Cardiac fibroblast (primary cell): ENCODE results near the gene DRICH1.
"Not testable (repeated sequence)": the region's sequence is repeated elsewhere in the genome, so short reads cannot be mapped to it uniquely, and the experiment has no call there.

Experiments used
- DNase-seq, 2 donors: peaks; one replicate each; pipeline versions ENCODE4 v3.0.0 to v3.0.0-alpha.2; 2010; ENCODE audit warnings: low read depth in 2 of 2
- H3K4me3 ChIP-seq, 2 donors: replicated peaks in 1 of 2; 1 replicate in 1 of 2; 2 replicates in 1 of 2; pipeline ENCODE4 v1.5.1; 2011; ENCODE audit warnings: low read depth in 2 of 2, low read length in 2 of 2, mild to moderate bottlenecking in 2 of 2, moderate library complexity in 1 of 2
- CTCF ChIP-seq: IDR thresholded peaks from one replicate; pipeline ENCODE4 v1.5.1; 2011; ENCODE audit warnings: low read depth, mild to moderate bottlenecking, low read length, inconsistent platforms

Gene DRICH1

GRCh38 chr22:23655891-23656475 is 23.9 kb upstream of the DRICH1 start:
- no peak overlapping the region for H3K4me3 ChIP-seq
- TF ChIP-seq CTCF, result no peak
- no peak for DNase-seq

DNA sequence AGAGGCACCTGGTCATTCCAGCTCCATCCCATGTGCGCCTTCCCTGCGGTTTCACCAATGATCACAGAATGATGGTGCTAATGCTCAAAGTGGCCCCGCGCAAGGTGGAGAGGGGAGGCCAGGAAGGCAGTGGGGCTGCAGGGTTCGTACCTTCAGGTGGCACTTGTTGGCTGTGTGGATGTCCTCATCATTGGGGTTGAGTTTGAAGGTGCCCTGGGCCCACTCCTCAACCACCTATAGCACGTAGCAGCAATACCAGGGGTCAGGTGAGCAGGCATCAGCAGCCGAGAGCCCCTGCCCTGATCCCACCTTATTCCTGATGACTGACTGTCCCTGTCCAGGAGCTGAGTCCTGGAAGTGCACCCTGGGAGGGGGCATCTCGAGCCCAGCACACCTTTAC is 20.6 kb upstream of the DRICH1 start:
- TF ChIP-seq CTCF, result no peak
- no peak overlapping the region for H3K4me3 ChIP-seq
- DNase-seq, result no peak

DNA sequence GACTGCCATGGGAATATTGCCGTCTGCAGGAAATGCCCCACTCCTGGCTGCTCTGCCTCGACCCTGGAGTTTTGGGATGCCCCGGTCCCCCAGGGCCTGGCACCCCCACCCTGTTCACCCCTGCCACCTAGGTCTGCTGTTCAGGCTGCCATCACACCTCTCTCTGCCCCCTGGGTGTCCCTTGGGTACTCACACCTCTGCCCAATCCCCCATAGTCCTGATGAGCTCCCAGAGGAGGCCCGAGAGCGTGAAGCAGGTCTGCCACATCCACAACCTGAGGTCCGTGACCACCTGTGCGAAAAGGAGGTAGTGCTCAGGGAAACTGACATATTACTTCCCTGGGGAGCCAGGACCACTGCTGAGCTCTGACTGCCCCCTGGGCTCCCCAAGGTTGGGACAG is 20.2 kb upstream of the DRICH1 start:
- no peak for TF ChIP-seq CTCF
- no peak for DNase-seq
- H3K4me3 ChIP-seq, result no peak overlapping the region

DNA sequence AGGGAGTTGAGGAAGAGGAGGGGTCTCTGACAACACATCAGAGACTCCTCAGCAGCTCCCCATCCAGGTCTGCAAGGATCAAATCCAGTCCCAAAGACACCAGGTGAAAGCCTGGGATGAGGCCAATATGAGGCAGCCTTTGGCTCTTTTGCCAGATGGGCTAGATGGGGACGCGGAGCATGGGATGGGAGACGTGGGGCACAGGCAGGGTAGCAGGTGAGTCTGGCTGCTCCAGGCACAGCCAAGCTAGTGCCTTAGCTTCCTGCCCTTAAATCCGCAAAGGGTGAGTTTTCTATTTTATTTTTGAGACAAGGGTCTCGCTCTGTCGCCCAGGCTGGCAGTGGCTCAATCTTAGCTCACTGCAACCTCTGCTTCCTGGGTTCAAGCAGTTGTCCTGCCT is 19.6 kb upstream of the DRICH1 start:
- TF ChIP-seq CTCF, result no peak

DNA sequence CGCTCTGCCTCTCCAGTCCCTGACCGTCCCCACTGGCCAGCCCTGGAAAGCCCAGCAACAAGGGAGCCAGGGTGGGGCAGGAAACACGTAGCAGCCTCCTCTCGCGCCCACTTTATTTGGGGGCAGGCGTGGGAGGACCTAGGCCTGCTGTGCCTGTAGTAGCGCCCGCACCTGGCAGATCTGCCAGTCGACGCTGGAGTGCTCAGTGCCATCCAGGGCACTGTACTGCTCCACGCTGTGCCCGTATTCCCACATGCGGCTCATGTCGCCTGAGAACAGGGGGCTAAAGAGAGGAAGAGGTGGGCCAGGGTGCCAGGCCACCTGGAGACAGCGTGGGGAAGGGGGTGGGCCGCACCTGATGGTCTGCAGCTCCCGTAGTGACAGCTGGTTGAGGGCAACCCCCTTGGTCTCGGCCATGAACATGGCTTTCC is 17.0 kb upstream of the DRICH1 start:
- DNase-seq, result no peak
- TF ChIP-seq CTCF, result no peak
- H3K4me3 ChIP-seq, result no peak overlapping the region

More for the DNA sequence above, 19.6 kb upstream of the DRICH1 start:
- no peak overlapping the region for H3K4me3 ChIP-seq
- no peak for DNase-seq

DNA sequence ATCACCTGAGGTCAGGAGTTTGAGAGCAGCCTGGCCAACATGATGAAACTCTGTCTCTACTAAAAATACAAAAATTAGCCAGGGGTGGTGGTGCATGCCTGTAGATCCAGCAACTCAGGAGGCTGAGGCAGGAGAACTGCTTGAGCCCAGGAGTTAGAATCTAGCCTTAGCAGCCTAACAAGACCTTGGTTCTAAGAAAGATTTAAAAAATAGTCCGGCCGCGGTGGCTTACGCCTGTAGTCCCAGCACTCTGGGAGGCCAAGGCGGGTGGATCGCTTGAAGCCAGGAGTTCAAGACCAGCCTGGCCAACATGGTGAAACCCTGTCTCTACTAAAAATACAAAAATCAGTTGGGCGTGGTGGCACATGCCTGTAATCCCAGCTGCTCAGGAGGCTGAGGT is 14.4 kb upstream of the DRICH1 start:
- H3K4me3 ChIP-seq, DNase-seq: not testable (repeated sequence)

DNA sequence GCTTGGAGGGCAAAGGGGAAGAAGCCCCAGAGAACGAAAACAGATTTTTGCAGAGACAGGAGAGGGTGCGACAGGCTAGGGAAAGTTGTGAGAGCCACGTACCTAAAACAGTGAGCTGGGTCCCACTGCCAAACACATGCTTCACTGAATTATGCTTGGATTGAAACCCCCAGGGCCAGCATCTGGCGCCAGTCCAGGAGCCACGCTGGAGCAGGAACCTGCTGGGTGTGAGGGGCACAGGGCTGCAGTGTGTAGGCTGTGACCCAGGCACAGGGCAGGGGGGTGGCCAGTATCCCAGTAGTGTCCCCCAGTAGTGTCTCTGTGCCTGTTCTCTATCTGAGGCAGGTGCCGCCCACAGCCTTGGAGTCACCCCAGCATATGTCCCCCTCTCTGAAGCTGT is 8.1 kb upstream of the DRICH1 start:
- H3K4me3 ChIP-seq, DNase-seq: not testable (repeated sequence)

DNA sequence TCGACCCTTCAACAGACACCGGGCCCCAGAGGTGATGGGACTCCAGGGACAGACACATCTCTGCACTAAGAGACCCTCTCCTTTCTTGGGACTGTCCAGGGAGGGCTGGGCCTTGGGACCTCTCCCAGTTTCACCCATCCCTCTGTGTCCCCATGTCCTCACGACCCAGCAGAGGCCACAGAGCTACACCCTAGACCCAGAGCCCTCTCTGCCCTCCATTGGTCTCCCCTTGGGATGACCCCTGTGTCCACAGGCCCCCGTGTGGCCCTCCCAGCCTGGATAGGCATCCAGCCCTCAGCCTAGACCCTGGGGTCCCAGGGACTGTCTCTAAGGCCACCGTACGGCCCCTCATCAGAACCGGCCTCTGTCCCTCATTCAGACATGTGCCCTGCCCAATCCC is 7.5 kb upstream of the DRICH1 start:
- H3K4me3 ChIP-seq, result no peak overlapping the region
- no peak for DNase-seq
- TF ChIP-seq CTCF, result no peak
